Bronchial epithelial cell (primary cell): ENCODE results near the gene CLSTN2. TPM values are rescaled to one million over a fixed set of nuclear protein-coding genes. Genes with fewer than 3 reads are reported as not detected.

Experiments
- DNase-seq: peaks from one replicate; pipeline ENCODE4 v3.0.0-alpha.2; 2010; ENCODE audit warnings: low read depth
- FAIRE-seq: peaks from 2 replicates; lab custom pipeline; 2011; peaks lifted over from hg19 to GRCh38; lab: Jason Lieb, UNC
- H3K27me3 ChIP-seq: 2 replicates; pipeline ENCODE4 v1.5.1; 2011; ENCODE audit warnings: low read length; ENCODE audit not compliant: control insufficient read depth, insufficient read depth
- H3K36me3 ChIP-seq: 2 replicates; pipeline ENCODE4 v1.5.1; 2011; ENCODE audit warnings: low read length; ENCODE audit not compliant: control insufficient read depth, insufficient read depth
- H3K4me3 ChIP-seq: 2 replicates; pipeline ENCODE4 v1.5.1; 2011; ENCODE audit warnings: mild to moderate bottlenecking, low read depth, low read length, control low read depth
- CTCF ChIP-seq: IDR thresholded peaks from 2 replicates; pipeline ENCODE4 v1.5.1; 2011; ENCODE audit warnings: mild to moderate bottlenecking, moderate library complexity, low read length, control low read depth, inconsistent platforms; ENCODE audit not compliant: insufficient read depth, severe bottlenecking
- total RNA-seq: library from RNA; depleted of rRNA; stranded (reverse); fragments of >200 nt; gene quantifications from 2 replicates; pipeline ENCODE4 v1.2.1, GENCODE V29; 2014

The CLSTN2 gene
- total RNA-seq, 1 donor from 2014 or later = 0.26 TPM

DNA sequence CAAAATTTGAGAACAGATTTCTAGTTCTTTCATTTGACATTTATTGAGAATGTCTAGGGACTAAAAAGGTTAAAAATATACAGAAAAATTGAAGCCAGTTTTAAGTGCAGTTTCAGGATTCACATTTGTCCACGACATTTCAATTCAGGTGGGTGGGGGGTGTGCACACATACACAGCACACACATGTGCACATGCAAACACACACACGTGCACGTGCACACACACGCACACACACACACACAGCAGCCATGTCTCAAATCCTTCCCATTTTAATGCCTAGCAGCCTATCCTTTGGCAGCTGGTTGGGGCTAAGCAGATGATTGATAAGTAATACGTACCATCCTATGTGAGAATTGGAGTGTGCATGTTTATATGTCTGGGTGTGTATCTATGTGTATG is 504.5 kb downstream of the CLSTN2 start:
- FAIRE-seq (no peak), DNase-seq (no peak)
- TF ChIP-seq CTCF = no peak

DNA sequence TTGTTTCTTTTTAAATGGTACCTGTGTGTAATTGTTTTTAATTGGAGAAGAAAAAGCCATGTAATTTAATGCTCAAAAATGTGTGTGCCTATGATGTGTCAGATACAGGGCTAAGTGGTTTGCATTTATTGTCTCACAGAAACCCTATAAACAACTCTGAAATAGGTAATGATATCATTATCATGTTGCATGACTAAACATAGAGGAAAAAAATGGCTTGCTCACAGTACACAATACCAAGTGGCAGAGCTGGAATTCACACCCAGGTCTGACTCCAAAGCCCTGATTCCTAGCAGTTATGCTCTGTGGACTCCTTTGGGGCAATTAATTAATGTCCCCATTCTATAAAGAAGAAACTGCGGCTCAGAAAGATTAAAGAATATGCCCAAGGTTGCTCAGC is 505.5 kb downstream of the CLSTN2 start:
- FAIRE-seq = no peak
- peak; percentile 91 for DNase-seq
- no peak for TF ChIP-seq CTCF

More for the DNA sequence above, 504.5 kb downstream of the CLSTN2 start:
- Histone ChIP-seq H3K4me3 (no peak overlapping the region), H3K36me3 (no peaks in the 10 kb centered on the region), H3K27me3 (no peaks in the 10 kb centered on the region)

GRCh38 chr3:140441006-140441405 is 506.0 kb downstream of the CLSTN2 start:
- no peaks in the 10 kb centered on the region for H3K27me3 ChIP-seq
- FAIRE-seq (no peak), DNase-seq (peak; percentile 90)
- TF ChIP-seq CTCF = no peak
- H3K4me3 ChIP-seq = no peak overlapping the region
- no peaks in the 10 kb centered on the region for H3K36me3 ChIP-seq

More for the DNA sequence above, 505.5 kb downstream of the CLSTN2 start:
- H3K27me3 ChIP-seq = no peaks in the 10 kb centered on the region
- H3K36me3 ChIP-seq = no peaks in the 10 kb centered on the region
- H3K4me3 ChIP-seq = no peak overlapping the region

GRCh38 chr3:140442621-140443020 is 507.6 kb downstream of the CLSTN2 start:
- FAIRE-seq = no peak
- Histone ChIP-seq H3K4me3 (no peak overlapping the region), H3K27me3 (no peaks in the 10 kb centered on the region), H3K36me3 (no peaks in the 10 kb centered on the region)
- no peak for DNase-seq
- TF ChIP-seq CTCF = no peak

- FAIRE-seq = no peak
- no peaks in the 10 kb centered on the region for H3K36me3 ChIP-seq
- no peak for TF ChIP-seq CTCF
- no peak for DNase-seq
- no peak overlapping the region for H3K4me3 ChIP-seq
- no peaks in the 10 kb centered on the region for H3K27me3 ChIP-seq
Measured at GRCh38 chr3:140443073-140443472, 508.1 kb downstream of the CLSTN2 start.

GRCh38 chr3:140443806-140444205 is 508.8 kb downstream of the CLSTN2 start:
- no peaks in the 10 kb centered on the region for H3K36me3 ChIP-seq
- no peaks in the 10 kb centered on the region for H3K27me3 ChIP-seq
- no peak for TF ChIP-seq CTCF
- no peak for FAIRE-seq
- DNase-seq = no peak
- H3K4me3 ChIP-seq = no peak overlapping the region
